H1 (cell line): ENCODE data around the gene LTBP4. TPM values are rescaled to one million over a fixed set of nuclear protein-coding genes. Genes with fewer than 3 reads are reported as not detected.
"Not testable (repeated sequence)": the region's sequence is repeated elsewhere in the genome, so short reads cannot be mapped to it uniquely, and the experiment has no call there.

ENCODE experiments used
- CTCF ChIA-PET: fragments of 300-600 bp; sonication (Branson Sonifier 250); formaldehyde crosslinking; loops from one replicate; lab custom pipeline; 2021; ENCODE audit not compliant: partially characterized antibody; lab: Charles Lee
- POLR2A ChIA-PET: fragments of 300-600 bp; sonication (Branson Sonifier 250); formaldehyde crosslinking; loops from one replicate; lab custom pipeline; 2021; ENCODE audit warnings: inconsistent platforms; ENCODE audit not compliant: partially characterized antibody; lab: Charles Lee
- DNase-seq, 2 experiments: peaks; one replicate each; pipeline versions ENCODE4 v3.0.0 to v3.0.0-alpha.2; 2010 to 2022; ENCODE audit warnings: low spot score in 2 of 2, low read depth in 1 of 2, mixed read lengths in 1 of 2
- FAIRE-seq: peaks from 2 replicates; lab custom pipeline; 2011; peaks lifted over from hg19 to GRCh38; lab: Jason Lieb, UNC
- H2AFZ ChIP-seq: 2 replicates; pipeline ENCODE4 v1.8.1; 2012; ENCODE audit warnings: low read length, inconsistent platforms
- H2AK5ac ChIP-seq: 2 replicates; pipeline ENCODE4 v1.6.1; 2013; ENCODE audit warnings: low read depth, low read length
- H2BK120ac ChIP-seq: replicated peaks from 2 replicates; pipeline ENCODE3; 2013; ENCODE audit warnings: low read depth, low read length, inconsistent platforms
- H2BK12ac ChIP-seq: 2 replicates; pipeline ENCODE4 v1.6.1; 2013; ENCODE audit warnings: low read depth, low read length
- H2BK15ac ChIP-seq: 2 replicates; pipeline ENCODE4 v1.6.1; 2013; ENCODE audit warnings: low read length
- H2BK20ac ChIP-seq: 2 replicates; pipeline ENCODE4 v1.6.1; 2013; ENCODE audit warnings: low read length
- H2BK5ac ChIP-seq: 2 replicates; pipeline ENCODE4 v1.6.1; 2013; ENCODE audit warnings: low read depth, low read length
- H3K14ac ChIP-seq: 2 replicates; pipeline ENCODE4 v1.6.1; 2013; ENCODE audit warnings: inconsistent platforms; ENCODE audit not compliant: insufficient read length
- H3K18ac ChIP-seq: 2 replicates; pipeline ENCODE4 v1.6.1; 2013; ENCODE audit warnings: low read length; ENCODE audit errors: extremely low read depth
- H3K23ac ChIP-seq: 2 replicates; pipeline ENCODE4 v1.6.1; 2013; ENCODE audit warnings: inconsistent platforms; ENCODE audit not compliant: insufficient read length
- H3K23me2 ChIP-seq: 2 replicates; pipeline ENCODE4 v1.6.1; 2013; ENCODE audit warnings: low read depth, low read length
- H3K27ac ChIP-seq: 2 replicates; pipeline ENCODE4 v1.6.1; 2011; ENCODE audit warnings: low read depth, low read length, inconsistent platforms
- H3K27me3 ChIP-seq, 4 experiments: replicated peaks in 1 of 4; 1 replicate in 1 of 4; 2 replicates in 3 of 4; pipeline versions ENCODE4 v1.6.1 to v1.8.1; 2011 to 2013; ENCODE audit warnings: low read length in 3 of 4, mild to moderate bottlenecking in 3 of 4, inconsistent platforms in 2 of 4, mixed read lengths in 2 of 4, moderate library complexity in 1 of 4; ENCODE audit not compliant: control insufficient read depth in 3 of 4, insufficient read depth in 3 of 4; ENCODE audit errors: extremely low read depth in 1 of 4
- H3K36me3 ChIP-seq, 4 experiments: 2 replicates each; pipeline versions ENCODE4 v1.6.1 to v1.8.1; 2011 to 2013; ENCODE audit warnings: mild to moderate bottlenecking in 4 of 4, low read length in 3 of 4, moderate library complexity in 2 of 4, control low read depth in 1 of 4, inconsistent platforms in 1 of 4; ENCODE audit not compliant: insufficient read depth in 4 of 4, control insufficient read depth in 2 of 4
- H3K4ac ChIP-seq: replicated peaks from 2 replicates; pipeline ENCODE3; 2013; ENCODE audit warnings: low read length, low read depth, mixed read lengths, inconsistent platforms; ENCODE audit not compliant: insufficient read length
- H3K4me1 ChIP-seq, 4 experiments: replicated peaks in 1 of 4; 1 replicate in 1 of 4; 2 replicates in 3 of 4; pipeline versions ENCODE4 v1.6.1 to v1.8.1; 2011 to 2013; ENCODE audit warnings: low read length in 3 of 4, inconsistent platforms in 2 of 4, mixed read lengths in 1 of 4; ENCODE audit not compliant: insufficient read depth in 4 of 4, control insufficient read depth in 3 of 4
- H3K4me2 ChIP-seq, 2 experiments: 2 replicates each; pipeline versions ENCODE4 v1.6.1 to v1.8.1; 2011 to 2013; ENCODE audit warnings: low read depth in 2 of 2, low read length in 2 of 2, control low read depth in 1 of 2, inconsistent platforms in 1 of 2, mild to moderate bottlenecking in 1 of 2; ENCODE audit not compliant: insufficient read depth in 1 of 2
- H3K4me3 ChIP-seq, 4 experiments: fragments of 200-600, 300-600 bp in 1 of 4; sonication (generic), shearing (Covaris generic), sonication (Bioruptor Twin) in 1 of 4; 2 replicates each; pipeline versions ENCODE4 v1.5.1 to v1.8.1; 2011 to 2016; ENCODE audit warnings: low read length in 4 of 4, low read depth in 3 of 4, control low read depth in 2 of 4, inconsistent platforms in 2 of 4, mild to moderate bottlenecking in 2 of 4, mixed read lengths in 1 of 4, moderate library complexity in 1 of 4; ENCODE audit not compliant: insufficient read depth in 2 of 4; ENCODE audit errors: extremely low read depth in 1 of 4
- H3K56ac ChIP-seq: replicated peaks from 2 replicates; pipeline ENCODE3; 2013; ENCODE audit warnings: low read depth, mild to moderate bottlenecking, mixed read lengths, low read length, inconsistent platforms; ENCODE audit not compliant: insufficient read length
- H3K79me1 ChIP-seq: 2 replicates; pipeline ENCODE4 v1.6.1; 2013; ENCODE audit warnings: low read depth, low read length, control low read depth
- H3K79me2 ChIP-seq, 2 experiments: 2 replicates each; pipeline versions ENCODE4 v1.6.1 to v1.8.1; 2012 to 2013; ENCODE audit warnings: low read length in 2 of 2, mild to moderate bottlenecking in 2 of 2, inconsistent platforms in 1 of 2; ENCODE audit not compliant: insufficient read depth in 2 of 2, control insufficient read depth in 1 of 2
- H3K9ac ChIP-seq, 4 experiments: replicated peaks in 1 of 4; 1 replicate in 1 of 4; 2 replicates in 3 of 4; pipeline versions ENCODE4 v1.6.1 to v1.8.1; 2011 to 2013; ENCODE audit warnings: low read depth in 3 of 4, low read length in 3 of 4, control low read depth in 2 of 4, mild to moderate bottlenecking in 2 of 4, moderate library complexity in 2 of 4, inconsistent platforms in 1 of 4; ENCODE audit errors: extremely low read depth in 1 of 4
- H3K9me3 ChIP-seq, 2 experiments: 2 replicates each; pipeline versions ENCODE4 v1.6.1 to v1.8.1; 2012 to 2013; ENCODE audit warnings: mild to moderate bottlenecking in 2 of 2, moderate library complexity in 2 of 2, control low read depth in 1 of 2, inconsistent platforms in 1 of 2, low read depth in 1 of 2, low read length in 1 of 2, mixed read lengths in 1 of 2; ENCODE audit not compliant: insufficient read depth in 2 of 2
- H4K20me1 ChIP-seq, 2 experiments: replicated peaks in 1 of 2; 2 replicates each; pipeline versions ENCODE3 to v1.8.1; 2011 to 2013; ENCODE audit warnings: inconsistent platforms in 2 of 2, low read length in 2 of 2, mild to moderate bottlenecking in 1 of 2; ENCODE audit not compliant: insufficient read depth in 2 of 2, control insufficient read depth in 1 of 2
- H4K5ac ChIP-seq: 2 replicates; pipeline ENCODE4 v1.6.1; 2013; ENCODE audit warnings: low read length, low read depth, mixed read lengths, inconsistent platforms; ENCODE audit not compliant: insufficient read length
- H4K8ac ChIP-seq: 2 replicates; pipeline ENCODE4 v1.8.0; 2013; ENCODE audit warnings: mild to moderate bottlenecking, moderate library complexity, low read length, inconsistent platforms; ENCODE audit not compliant: insufficient read depth; ENCODE audit errors: extremely low read depth
- H4K91ac ChIP-seq: replicated peaks from 2 replicates; pipeline ENCODE3; 2013; ENCODE audit warnings: low read length, mixed read lengths, inconsistent platforms; ENCODE audit not compliant: insufficient read length
- CHD1 ChIP-seq: IDR thresholded peaks from 2 replicates; pipeline ENCODE4 v1.6.1; 2012; ENCODE audit warnings: low read depth, low read length, improper control_type of control experiment
- NANOG ChIP-seq: IDR thresholded peaks from 2 replicates; pipeline ENCODE4 v1.6.1; 2011; ENCODE audit warnings: low read length, low read depth, mild to moderate bottlenecking, inconsistent platforms; ENCODE audit not compliant: insufficient read depth, poor library complexity, severe bottlenecking
- PHF8 ChIP-seq: fragments of 200-600 bp; sonication (generic); conservative IDR thresholded peaks from 2 replicates; pipeline ENCODE4 v1.7.1; 2012; ENCODE audit warnings: low read depth, mild to moderate bottlenecking, inconsistent platforms, low read length, moderate library complexity
- SUZ12 ChIP-seq: fragments of 200-600 bp; sonication (generic); IDR thresholded peaks from 2 replicates; pipeline ENCODE4 v1.6.1; 2012; ENCODE audit warnings: mild to moderate bottlenecking, inconsistent platforms, low read length, moderate library complexity, mixed read lengths
- TEAD4 ChIP-seq: IDR thresholded peaks from 2 replicates; pipeline ENCODE4 v1.6.1; 2012; ENCODE audit warnings: low read depth, low read length, inconsistent platforms, mixed read lengths
- WGBS, 2 experiments: shearing (Covaris generic) in 1 of 2; methylation state at CpG; one replicate each; pipeline versions ENCODE4 v1.1.6 to v1.1.7; 2013 to 2015; ENCODE audit warnings: low lambda C conversion rate in 2 of 2, mixed read lengths in 2 of 2, inconsistent platforms in 1 of 2, low coverage in 1 of 2, missing lambda C conversion rate in 1 of 2; ENCODE audit not compliant: insufficient replicate concordance in 2 of 2, insufficient coverage in 1 of 2, insufficient read length in 1 of 2; ENCODE audit errors: extremely low coverage in 1 of 2, missing lambda C conversion rate in 1 of 2; 5-methylcytosine and 5-hydroxymethylcytosine counted together
- polyA plus RNA-seq, 7 experiments: library from polyadenylated mRNA; depleted of rRNA in 3 of 7; stranded (reverse) in 5 of 7; unstranded in 2 of 7; fragments of >200 nt in 5 of 7; fragments of 200-250 nt in 2 of 7; gene quantifications; 1 replicate in 5 of 7; 2 replicates in 1 of 7; 4 replicates in 1 of 7; pipeline versions ENCODE4 v1.2.1 to v1.2.3, GENCODE V29; 2011 to 2013; ENCODE audit warnings: missing spikeins in 2 of 7, mixed read lengths in 2 of 7
- total RNA-seq: library from RNA; stranded (reverse); fragmentation: NEBNext Ultra II Directional; extraction: Animal tissue kit (Norgen Biotek cat#: 25700); gene quantifications from 2 replicates; pipeline ENCODE4 v1.2.1, GENCODE V29; 2021
- TF ChIP-seq, protein P1 (sequence below): IDR thresholded peaks from 2 replicates; pipeline ENCODE4 v1.6.1; 2011; ENCODE audit warnings: low read length, improper control_type of control experiment

The LTBP4 gene
- total and polyA plus RNA-seq, 2 of the 8 experiments (the other 6 are each of a cell fraction or from before 2014, with no cell fraction given), result 54.5 to 77.1 TPM

DNA sequence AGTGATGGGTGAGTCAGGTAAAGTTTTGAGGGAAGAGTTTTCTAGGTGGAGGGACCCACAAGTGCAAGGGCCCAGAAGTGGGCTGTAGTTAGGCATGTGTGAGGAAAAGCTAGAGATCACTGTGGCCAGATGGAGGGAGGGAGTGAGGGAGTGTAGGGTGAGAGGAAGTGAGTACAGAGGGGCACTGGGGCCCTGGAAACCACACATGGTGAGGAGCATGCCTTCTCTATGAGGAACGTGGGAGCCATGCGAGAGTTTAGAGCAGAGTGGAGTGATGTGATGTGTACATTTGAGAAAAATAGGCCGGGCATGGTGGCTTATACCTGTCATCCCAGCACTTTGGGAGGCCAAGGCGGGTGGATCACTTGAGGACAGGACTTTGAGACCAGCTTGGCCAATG, 39.2 kb upstream of the LTBP4 start (continued):
- TF ChIP-seq CHD1, result no peak
- no peak for TF ChIP-seq SUZ12
- no peak for TF ChIP-seq NANOG
- TF ChIP-seq, protein P1, sequence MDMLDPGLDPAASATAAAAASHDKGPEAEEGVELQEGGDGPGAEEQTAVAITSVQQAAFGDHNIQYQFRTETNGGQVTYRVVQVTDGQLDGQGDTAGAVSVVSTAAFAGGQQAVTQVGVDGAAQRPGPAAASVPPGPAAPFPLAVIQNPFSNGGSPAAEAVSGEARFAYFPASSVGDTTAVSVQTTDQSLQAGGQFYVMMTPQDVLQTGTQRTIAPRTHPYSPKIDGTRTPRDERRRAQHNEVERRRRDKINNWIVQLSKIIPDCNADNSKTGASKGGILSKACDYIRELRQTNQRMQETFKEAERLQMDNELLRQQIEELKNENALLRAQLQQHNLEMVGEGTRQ, result no peak
- no peak for TF ChIP-seq PHF8
- TF ChIP-seq TEAD4, result no peak

DNA sequence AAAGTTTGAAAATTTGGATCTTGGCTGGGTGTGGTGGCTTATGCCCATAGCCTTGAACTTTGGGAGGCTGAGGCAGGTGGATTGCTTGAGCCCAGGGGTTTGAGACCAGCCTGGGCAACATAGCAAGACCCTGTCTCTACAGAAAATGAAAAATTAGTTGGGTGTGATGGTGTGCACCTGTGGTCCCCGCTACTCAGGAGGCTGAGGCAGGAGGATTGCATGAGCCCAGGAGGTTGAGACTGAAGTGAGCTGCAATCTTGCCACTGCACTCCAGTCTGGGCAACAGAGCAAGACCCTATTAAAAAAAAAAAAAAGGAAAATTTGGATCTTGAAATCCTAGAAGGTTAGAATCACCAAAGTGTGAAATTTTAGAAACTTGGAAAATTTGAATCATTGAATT, 36.6 kb upstream of the LTBP4 start:
- H3K4me2 ChIP-seq, H3K9me3 ChIP-seq, H3K18ac ChIP-seq, DNase-seq, H3K4ac ChIP-seq, H3K79me1 ChIP-seq, H2BK12ac ChIP-seq, H2BK15ac ChIP-seq, H3K23ac ChIP-seq, H2BK5ac ChIP-seq, H2AFZ ChIP-seq, H4K5ac ChIP-seq, H3K27ac ChIP-seq, H3K4me3 ChIP-seq, H2AK5ac ChIP-seq, H4K91ac ChIP-seq, H3K36me3 ChIP-seq, H3K56ac ChIP-seq, H4K8ac ChIP-seq, H2BK120ac ChIP-seq, H2BK20ac ChIP-seq, H3K9ac ChIP-seq, H4K20me1 ChIP-seq, FAIRE-seq, H3K14ac ChIP-seq, H3K4me1 ChIP-seq, H3K23me2 ChIP-seq, H3K79me2 ChIP-seq: not testable (repeated sequence)
- WGBS, 2 experiments, result 90% methylated on average over 1 of the region's 1 CpG; no CpG with 5 or more reads in 1 of the 2 experiments
- CTCF ChIA-PET, result interaction anchor here (1.3 to 1.8 kb wide), 3 partner anchors 16 to 70 kb away, joined by 3 to 5 read pairs (median 4); no protein-coding TSS in a partner anchor
- H3K27me3 ChIP-seq, result peaks cover 28 to 49% (median 42%) of the 10 kb centered on the region in 4 experiments
- POLR2A ChIA-PET, result interaction anchor here (1.3 to 2.1 kb wide), 2 partner anchors 15 to 23 kb away, joined by 3 to 4 read pairs; no protein-coding TSS in a partner anchor
